Right lobe of liver (tissue), 6 donors: ENCODE results near the gene FILIP1L. TPM values are rescaled to one million over a fixed set of nuclear protein-coding genes. Genes with fewer than 3 reads are reported as not detected.

Experiments used
- ATAC-seq, 4 donors: fragments of 200-7000 bp; cut with Tn5 transposase; one replicate each; pipeline ENCODE4 v1.9.1; 2020; ENCODE audit warnings: mild to moderate bottlenecking in 4 of 4, moderate library complexity in 4 of 4
- DNase-seq, 3 donors: peaks; one replicate each; pipeline ENCODE4 v3.0.0-alpha.2; 2020
- H3K27ac ChIP-seq, 3 donors: fragments of 200-600 bp; one replicate each; pipeline ENCODE4 v1.8.0; 2022
- H3K27me3 ChIP-seq, 2 donors: fragments of 200-600 bp; one replicate each; pipeline ENCODE4 v1.8.0; 2022
- H3K36me3 ChIP-seq, 4 donors: fragments of 200-600 bp; sonication (generic) in 1 of 4; one replicate each; pipeline versions ENCODE4 v1.5.1 to v1.8.0; 2017 to 2022; ENCODE audit warnings: control low read depth in 1 of 4
- H3K4me1 ChIP-seq, 4 donors: fragments of 200-600 bp; sonication (generic) in 1 of 4; one replicate each; pipeline versions ENCODE4 v1.5.1 to v1.8.0; 2017 to 2022; ENCODE audit warnings: control low read depth in 1 of 4
- H3K4me3 ChIP-seq, 3 donors: fragments of 200-600 bp; one replicate each; pipeline ENCODE4 v1.8.0; 2022
- H3K9me3 ChIP-seq, 4 donors: fragments of 200-600 bp; sonication (generic) in 1 of 4; one replicate each; pipeline versions ENCODE4 v1.5.1 to v1.8.0; 2017 to 2022; ENCODE audit warnings: control low read depth in 1 of 4
- CTCF ChIP-seq, 4 donors: fragments of 200-600 bp in 3 of 4; fragments of 450-650 bp in 1 of 4; IDR thresholded peaks; one replicate each; pipeline versions ENCODE4 v1.5.1 to v1.8.0; 2016 to 2022; ENCODE audit warnings: antibody characterized with exemption in 4 of 4, mild to moderate bottlenecking in 2 of 4
- POLR2A ChIP-seq: fragments of 450-650 bp; IDR thresholded peaks from one replicate; pipeline ENCODE4 v1.6.1; 2017; ENCODE audit warnings: antibody characterized with exemption, mild to moderate bottlenecking
- WGBS: methylation state at CpG from one replicate; pipeline ENCODE4 v1.1.6; 2018; ENCODE audit warnings: low coverage, low lambda C conversion rate; ENCODE audit not compliant: insufficient coverage; ENCODE audit errors: missing lambda C conversion rate; 5-methylcytosine and 5-hydroxymethylcytosine counted together
- intact Hi-C, 2 donors: fragments of 100-400 bp; cut with DNase I; formaldehyde crosslinking; loops; one replicate each; pipeline versions ENCODE4 v1.11.2 to v1.14.1; 2022
- total RNA-seq, 6 experiments: library from RNA; depleted of rRNA in 2 of 6; stranded (reverse); fragments of >200 nt in 2 of 6; fragmentation: NEBNext Ultra II Directional in 3 of 6; extraction: Animal tissue kit (Norgen Biotek cat#: 25700) in 3 of 6; gene quantifications; one replicate each; pipeline versions ENCODE4 v1.1.0 to v1.2.4, GENCODE V29; 2016 to 2023
- donor health status: DM: no; HTN: yes; CAD: no.
- donor health status: DM: no; HTN: no; CAD: no.
- donor health status: DM: no; HTN: no; CAD: no.
- donor health status: DM: no; HTN: yes; CAD: no.
- donor health status: DM: no; HTN: yes; CAD: no.

FILIP1L gene
- total RNA-seq, 6 experiments from 2014 or later, result 0.97 to 10.8 (median 3.6) TPM

- ATAC-seq, result no peak
- Histone ChIP-seq H3K27ac (no peak overlapping the region), H3K27me3 (no peaks in the 10 kb centered on the region), H3K9me3 (no peaks in the 10 kb centered on the region), H3K36me3 (no peaks in the 10 kb centered on the region), H3K4me3 (no peak overlapping the region), H3K4me1 (peaks cover 0 to 12% (median 0%) of the 10 kb centered on the region in 4 donors)
- intact Hi-C loops, result no loop called here
- TF ChIP-seq CTCF (IDR thresholded peaks at IDR 0.05), result no peak
- TF ChIP-seq POLR2A, result no peak
- no peak for DNase-seq
- 94% methylated on average over 3 of the region's 5 CpGs for WGBS
Measured at GRCh38 chr3:99933971-99934750, 180.1 kb downstream of the FILIP1L start.

GRCh38 chr3:99931059-99931458 lies 183.2 kb downstream of the FILIP1L start:
- WGBS, result 8% methylated on average over 1 of the region's 1 CpG
- DNase-seq (no peak), ATAC-seq (no peak)
- Histone ChIP-seq H3K36me3 (no peaks in the 10 kb centered on the region), H3K4me1 (peaks cover 0 to 12% (median 0%) of the 10 kb centered on the region in 4 donors), H3K27me3 (no peaks in the 10 kb centered on the region), H3K27ac (no peak overlapping the region), H3K4me3 (no peak overlapping the region), H3K9me3 (no peaks in the 10 kb centered on the region)
- intact Hi-C loops, result no loop called here
- no peak for TF ChIP-seq POLR2A
- TF ChIP-seq CTCF (IDR thresholded peaks at IDR 0.05), result no peak

- no peak for DNase-seq
- WGBS, result 72% methylated on average over 3 of the region's 3 CpGs
- H3K9me3 ChIP-seq, result no peaks in the 10 kb centered on the region
- peaks cover 0 to 1% (median 0%) of the 10 kb centered on the region in 4 donors for H3K4me1 ChIP-seq
- TF ChIP-seq CTCF (IDR thresholded peaks at IDR 0.05), result no peak
- TF ChIP-seq POLR2A, result no peak
- no peak overlapping the region for H3K27ac ChIP-seq
- H3K36me3 ChIP-seq, result no peaks in the 10 kb centered on the region
- H3K4me3 ChIP-seq, result no peak overlapping the region
- intact Hi-C loops, result no loop called here
- H3K27me3 ChIP-seq, result no peaks in the 10 kb centered on the region
- no peak for ATAC-seq
Measured at GRCh38 chr3:99929745-99930139, 184.6 kb downstream of the FILIP1L start.

GRCh38 chr3:99928771-99929744 lies 185.2 kb downstream of the FILIP1L start:
- no peaks in the 10 kb centered on the region for H3K4me1 ChIP-seq
- H3K27ac ChIP-seq, result no peak overlapping the region
- intact Hi-C loops, result no loop called here
- TF ChIP-seq CTCF (IDR thresholded peaks at IDR 0.05), result peak in 1 of 4 donors; percentile 4
- TF ChIP-seq POLR2A, result no peak
- no peak overlapping the region for H3K4me3 ChIP-seq
- no peaks in the 10 kb centered on the region for H3K27me3 ChIP-seq
- WGBS, result 79% methylated on average over 7 of the region's 7 CpGs
- no peaks in the 10 kb centered on the region for H3K36me3 ChIP-seq
- DNase-seq (no peak), ATAC-seq (no peak)
- no peaks in the 10 kb centered on the region for H3K9me3 ChIP-seq
